H9 (cell line): ENCODE measurements around the gene TEX26. TPM values are rescaled to one million over a fixed set of nuclear protein-coding genes. Genes with fewer than 3 reads are reported as not detected.

Experiments used
- DNase-seq: peaks from one replicate; pipeline ENCODE4 v3.0.0-alpha.2; 2017
- H2AFZ ChIP-seq: one replicate; pipeline ENCODE4 v1.6.1; 2013; ENCODE audit warnings: mild to moderate bottlenecking, low read length, control low read depth, moderate library complexity
- H2AK5ac ChIP-seq: 2 replicates; pipeline ENCODE4 v1.6.1; 2013; ENCODE audit warnings: low read length, control low read depth, mixed read lengths; ENCODE audit not compliant: insufficient read length
- H2BK120ac ChIP-seq: one replicate; pipeline ENCODE4 v1.6.1; 2013; ENCODE audit warnings: low read depth, mild to moderate bottlenecking, low read length, control low read depth, inconsistent platforms; ENCODE audit not compliant: poor library complexity, severe bottlenecking
- H2BK12ac ChIP-seq: 2 replicates; pipeline ENCODE4 v1.6.1; 2013; ENCODE audit warnings: low read length, control low read depth, mixed read lengths, low read depth; ENCODE audit not compliant: insufficient read length
- H2BK15ac ChIP-seq: 2 replicates; pipeline ENCODE4 v1.6.1; 2013; ENCODE audit warnings: low read depth, low read length, control low read depth
- H2BK20ac ChIP-seq: one replicate; pipeline ENCODE4 v1.6.1; 2013; ENCODE audit warnings: low read depth, mild to moderate bottlenecking, low read length, control low read depth, inconsistent platforms; ENCODE audit not compliant: poor library complexity, severe bottlenecking
- H2BK5ac ChIP-seq: 2 replicates; pipeline ENCODE4 v1.6.1; 2013; ENCODE audit warnings: low read length, control low read depth, mixed read lengths; ENCODE audit not compliant: insufficient read length
- H3K14ac ChIP-seq: 2 replicates; pipeline ENCODE4 v1.6.1; 2013; ENCODE audit warnings: low read length, control low read depth; ENCODE audit not compliant: insufficient read depth
- H3K18ac ChIP-seq: 2 replicates; pipeline ENCODE4 v1.6.1; 2013; ENCODE audit warnings: low read depth, mild to moderate bottlenecking, mixed read lengths, low read length, control low read depth; ENCODE audit not compliant: insufficient read length
- H3K23ac ChIP-seq: 2 replicates; pipeline ENCODE4 v1.6.1; 2013; ENCODE audit warnings: low read length, control low read depth, mixed read lengths, low read depth; ENCODE audit not compliant: insufficient read length
- H3K23me2 ChIP-seq: 2 replicates; pipeline ENCODE4 v1.6.1; 2013; ENCODE audit warnings: low read depth, mild to moderate bottlenecking, mixed read lengths, low read length, control low read depth; ENCODE audit not compliant: insufficient read length, poor library complexity, severe bottlenecking
- H3K27ac ChIP-seq: 2 replicates; pipeline ENCODE4 v1.5.1; 2013; ENCODE audit warnings: low read length, control low read depth, mixed read lengths, low read depth; ENCODE audit not compliant: insufficient read length
- H3K27me3 ChIP-seq: 2 replicates; pipeline ENCODE4 v1.6.1; 2013; ENCODE audit warnings: low read length, control low read depth, inconsistent platforms; ENCODE audit not compliant: insufficient read depth
- H3K4ac ChIP-seq: 2 replicates; pipeline ENCODE4 v1.6.1; 2013; ENCODE audit warnings: low read depth, mild to moderate bottlenecking, control low read depth, inconsistent platforms, low read length, moderate library complexity
- H3K4me1 ChIP-seq: 2 replicates; pipeline ENCODE4 v1.6.1; 2013; ENCODE audit warnings: low read length, control low read depth, inconsistent platforms; ENCODE audit not compliant: insufficient read depth
- H3K4me2 ChIP-seq: 2 replicates; pipeline ENCODE4 v1.6.1; 2013; ENCODE audit warnings: low read length, control low read depth, mixed read lengths; ENCODE audit not compliant: insufficient read length, insufficient read depth
- H3K56ac ChIP-seq: 2 replicates; pipeline ENCODE4 v1.6.1; 2013; ENCODE audit warnings: low read depth, mild to moderate bottlenecking, mixed read lengths, low read length, control low read depth; ENCODE audit not compliant: insufficient read length
- H3K79me1 ChIP-seq: 2 replicates; pipeline ENCODE4 v1.6.1; 2013; ENCODE audit warnings: low read depth, mild to moderate bottlenecking, moderate library complexity, low read length, control low read depth, inconsistent platforms; ENCODE audit not compliant: insufficient read depth, poor library complexity, severe bottlenecking
- H3K79me2 ChIP-seq: 2 replicates; pipeline ENCODE4 v1.6.1; 2013; ENCODE audit warnings: low read length, control low read depth, inconsistent platforms; ENCODE audit not compliant: insufficient read depth
- H3K9ac ChIP-seq: 2 replicates; pipeline ENCODE4 v1.6.1; 2013; ENCODE audit warnings: low read length, control low read depth, mixed read lengths; ENCODE audit not compliant: insufficient read length; ENCODE audit errors: extremely low read depth
- H3K9me3 ChIP-seq: one replicate; pipeline ENCODE4 v1.6.1; 2013; ENCODE audit warnings: low read depth, low read length, inconsistent platforms; ENCODE audit not compliant: control insufficient read depth
- H3T11ph ChIP-seq: one replicate; pipeline ENCODE4 v1.6.1; 2013; ENCODE audit warnings: mild to moderate bottlenecking, low read length, control low read depth, inconsistent platforms
- H4K20me1 ChIP-seq: one replicate; pipeline ENCODE4 v1.6.1; 2013; ENCODE audit not compliant: control insufficient read depth, insufficient read length, insufficient read depth
- H4K5ac ChIP-seq: 2 replicates; pipeline ENCODE4 v1.6.1; 2013; ENCODE audit warnings: low read depth, mild to moderate bottlenecking, mixed read lengths, low read length, control low read depth; ENCODE audit not compliant: insufficient read length
- H4K8ac ChIP-seq: replicated peaks from 2 replicates; pipeline ENCODE4 v1.6.1; 2013; ENCODE audit warnings: low read length, control low read depth, mixed read lengths, low read depth; ENCODE audit not compliant: insufficient read length
- H4K91ac ChIP-seq: 2 replicates; pipeline ENCODE4 v1.6.1; 2013; ENCODE audit warnings: low read depth, mild to moderate bottlenecking, moderate library complexity, mixed read lengths, low read length, control low read depth; ENCODE audit not compliant: insufficient read length
- H3K27ac Mint-ChIP-seq, 3 experiments: 2 replicates in 2 of 3; 3 replicates in 1 of 3; pipeline ENCODE4 v1.8.0; 2020 to 2021; ENCODE audit warnings: mixed read lengths in 3 of 3, mild to moderate bottlenecking in 1 of 3, moderate library complexity in 1 of 3
- H3K27me3 Mint-ChIP-seq: 2 replicates; pipeline ENCODE4 v1.8.0; 2021; ENCODE audit warnings: low read depth, mild to moderate bottlenecking, moderate library complexity, mixed read lengths
- H3K36me3 Mint-ChIP-seq, 3 experiments: 2 replicates in 2 of 3; 3 replicates in 1 of 3; pipeline ENCODE4 v1.8.0; 2020 to 2021; ENCODE audit warnings: low read depth in 3 of 3, mixed read lengths in 3 of 3; ENCODE audit not compliant: insufficient read depth in 1 of 3
- H3K4me1 Mint-ChIP-seq, 2 experiments: 2 replicates each; pipeline ENCODE4 v1.8.0; 2020; ENCODE audit warnings: mixed read lengths in 2 of 2
- H3K4me3 Mint-ChIP-seq, 2 experiments: 2 replicates in 1 of 2; 3 replicates in 1 of 2; pipeline ENCODE4 v1.8.0; 2020 to 2021; ENCODE audit warnings: mild to moderate bottlenecking in 2 of 2, mixed read lengths in 2 of 2, moderate library complexity in 1 of 2
- H3K9me3 Mint-ChIP-seq, 2 experiments: 2 replicates in 1 of 2; 3 replicates in 1 of 2; pipeline ENCODE4 v1.8.0; 2020; ENCODE audit warnings: mild to moderate bottlenecking in 2 of 2, mixed read lengths in 2 of 2, moderate library complexity in 1 of 2
- WGBS: extraction: QIAGEN DNeasy Blood & Tissue Kit; methylation state at CpG from one replicate; pipeline ENCODE4 v1.1.7; 2013; ENCODE audit warnings: missing lambda C conversion rate, low lambda C conversion rate, mixed read lengths; ENCODE audit not compliant: insufficient read length; ENCODE audit errors: extremely low coverage; 5-methylcytosine and 5-hydroxymethylcytosine counted together
- total RNA-seq: library from RNA; stranded (reverse); gene quantifications from 2 replicates; pipeline ENCODE4 v1.2.1, GENCODE V29; 2021
- TF ChIP-seq, protein P1 (sequence below): fragments of 200-600 bp; sonication (generic); conservative IDR thresholded peaks from 3 replicates; pipeline ENCODE4 v1.8.0; 2021; ENCODE audit warnings: antibody characterized with exemption, mild to moderate bottlenecking

Gene TEX26
- total RNA-seq, 1 experiment from 2014 or later: not detected

DNA sequence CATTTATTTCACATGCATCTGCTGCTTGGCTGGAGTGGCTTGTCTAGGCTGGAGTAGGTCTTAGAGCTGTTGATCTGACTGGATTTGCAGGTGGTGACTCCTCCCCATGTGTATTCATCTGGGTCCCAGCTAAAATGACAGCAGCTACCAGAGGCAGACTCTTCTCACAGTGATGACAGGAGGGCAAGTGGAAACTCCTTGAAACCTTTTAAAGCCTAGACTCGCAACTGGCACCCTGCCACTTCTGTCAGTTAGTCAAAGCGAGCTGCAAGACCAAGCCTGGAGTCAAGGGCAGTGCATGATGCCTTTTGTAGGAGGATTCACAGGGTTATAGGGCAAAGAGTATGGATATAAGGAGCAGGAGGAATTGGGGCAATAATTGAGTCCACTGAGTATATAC lies 65.2 kb downstream of the TEX26 start:
- no peak overlapping the region for H3K9ac ChIP-seq
- H3K4me1 Mint-ChIP-seq: peaks cover 0 to 2% of the 10 kb centered on the region in 2 experiments; a peak in 3 of 4 replicates

More for the DNA sequence above, 65.2 kb downstream of the TEX26 start:
- TF ChIP-seq, protein P1, sequence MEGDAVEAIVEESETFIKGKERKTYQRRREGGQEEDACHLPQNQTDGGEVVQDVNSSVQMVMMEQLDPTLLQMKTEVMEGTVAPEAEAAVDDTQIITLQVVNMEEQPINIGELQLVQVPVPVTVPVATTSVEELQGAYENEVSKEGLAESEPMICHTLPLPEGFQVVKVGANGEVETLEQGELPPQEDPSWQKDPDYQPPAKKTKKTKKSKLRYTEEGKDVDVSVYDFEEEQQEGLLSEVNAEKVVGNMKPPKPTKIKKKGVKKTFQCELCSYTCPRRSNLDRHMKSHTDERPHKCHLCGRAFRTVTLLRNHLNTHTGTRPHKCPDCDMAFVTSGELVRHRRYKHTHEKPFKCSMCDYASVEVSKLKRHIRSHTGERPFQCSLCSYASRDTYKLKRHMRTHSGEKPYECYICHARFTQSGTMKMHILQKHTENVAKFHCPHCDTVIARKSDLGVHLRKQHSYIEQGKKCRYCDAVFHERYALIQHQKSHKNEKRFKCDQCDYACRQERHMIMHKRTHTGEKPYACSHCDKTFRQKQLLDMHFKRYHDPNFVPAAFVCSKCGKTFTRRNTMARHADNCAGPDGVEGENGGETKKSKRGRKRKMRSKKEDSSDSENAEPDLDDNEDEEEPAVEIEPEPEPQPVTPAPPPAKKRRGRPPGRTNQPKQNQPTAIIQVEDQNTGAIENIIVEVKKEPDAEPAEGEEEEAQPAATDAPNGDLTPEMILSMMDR: no peak
- no peak overlapping the region for H3K23ac ChIP-seq
- H3K4me2 ChIP-seq: no peak overlapping the region
- no peaks in the 10 kb centered on the region for H3K4me1 ChIP-seq
- no peak overlapping the region for H3K4ac ChIP-seq
- no peaks in the 10 kb centered on the region for H3K79me1 ChIP-seq
- no peaks in the 10 kb centered on the region for H3K27me3 ChIP-seq
- H4K20me1 ChIP-seq: no peaks in the 10 kb centered on the region
- H2AK5ac ChIP-seq: no peak overlapping the region
- Mint-ChIP-seq H3K36me3 (no peaks in the 10 kb centered on the region), H3K4me3 (no peak overlapping the region), H3K9me3 (no peaks in the 10 kb centered on the region; a peak in 1 of 5 replicates), H3K27ac (no peak overlapping the region), H3K27me3 (peaks cover 5% of the 10 kb centered on the region)
- no peak overlapping the region for H4K8ac ChIP-seq
- H3K27ac ChIP-seq: no peak overlapping the region
- no peak overlapping the region for H4K91ac ChIP-seq
- no peak overlapping the region for H3K14ac ChIP-seq
- no peak overlapping the region for H2BK20ac ChIP-seq
- no peak overlapping the region for H2BK120ac ChIP-seq
- H2BK15ac ChIP-seq: no peak overlapping the region
- no peak for DNase-seq
- H3T11ph ChIP-seq: no peak overlapping the region
- H2BK12ac ChIP-seq: no peak overlapping the region
- H3K9me3 ChIP-seq: no peaks in the 10 kb centered on the region
- no peaks in the 10 kb centered on the region for H3K79me2 ChIP-seq
- no peak overlapping the region for H3K56ac ChIP-seq
- H2AFZ ChIP-seq: no peak overlapping the region
- H3K18ac ChIP-seq: no peak overlapping the region
- H2BK5ac ChIP-seq: no peak overlapping the region
- no peaks in the 10 kb centered on the region for H3K23me2 ChIP-seq
- H4K5ac ChIP-seq: no peak overlapping the region
- WGBS: no CpG with 5 or more reads among the region's 2 CpGs
